Measurements from ENCODE around the gene SREBF2.

DNA sequence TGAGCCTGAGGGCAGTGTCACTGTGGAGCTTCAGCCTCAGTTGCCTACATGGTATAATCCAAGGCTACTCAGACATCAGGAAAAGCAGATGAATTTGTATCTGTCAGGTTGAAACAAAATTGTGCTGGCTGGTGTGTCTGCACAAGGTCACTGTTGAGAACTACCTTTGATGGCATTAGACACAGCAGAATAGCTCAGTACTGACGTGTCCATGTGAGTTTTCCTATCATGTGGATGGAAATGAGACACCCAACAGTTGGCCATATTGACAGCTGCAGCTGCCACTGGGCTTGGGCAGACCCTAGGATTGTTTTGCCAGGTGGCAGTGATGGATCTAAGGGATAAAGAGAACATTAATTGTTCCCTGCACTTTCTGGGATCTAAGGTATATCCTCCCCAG, 16.7 kb upstream of the SREBF2 start:
- TF ChIP-seq, protein P1, sequence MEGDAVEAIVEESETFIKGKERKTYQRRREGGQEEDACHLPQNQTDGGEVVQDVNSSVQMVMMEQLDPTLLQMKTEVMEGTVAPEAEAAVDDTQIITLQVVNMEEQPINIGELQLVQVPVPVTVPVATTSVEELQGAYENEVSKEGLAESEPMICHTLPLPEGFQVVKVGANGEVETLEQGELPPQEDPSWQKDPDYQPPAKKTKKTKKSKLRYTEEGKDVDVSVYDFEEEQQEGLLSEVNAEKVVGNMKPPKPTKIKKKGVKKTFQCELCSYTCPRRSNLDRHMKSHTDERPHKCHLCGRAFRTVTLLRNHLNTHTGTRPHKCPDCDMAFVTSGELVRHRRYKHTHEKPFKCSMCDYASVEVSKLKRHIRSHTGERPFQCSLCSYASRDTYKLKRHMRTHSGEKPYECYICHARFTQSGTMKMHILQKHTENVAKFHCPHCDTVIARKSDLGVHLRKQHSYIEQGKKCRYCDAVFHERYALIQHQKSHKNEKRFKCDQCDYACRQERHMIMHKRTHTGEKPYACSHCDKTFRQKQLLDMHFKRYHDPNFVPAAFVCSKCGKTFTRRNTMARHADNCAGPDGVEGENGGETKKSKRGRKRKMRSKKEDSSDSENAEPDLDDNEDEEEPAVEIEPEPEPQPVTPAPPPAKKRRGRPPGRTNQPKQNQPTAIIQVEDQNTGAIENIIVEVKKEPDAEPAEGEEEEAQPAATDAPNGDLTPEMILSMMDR (conservative IDR thresholded peaks at IDR 0.05; ENCODE audit: low read depth, low read length): no peak
- no peak for TF ChIP-seq EZH2 (IDR thresholded peaks at IDR 0.05; ENCODE audit: low read length, unreplicated experiment)
- no peak for TF ChIP-seq EZH2phosphoT487 (IDR thresholded peaks at IDR 0.05; ENCODE audit: borderline replicate concordance, low read length)

Measured in PC-3 (cell line).